Dendritic cell treated with granulocyte-macrophage colony-stimulating factor and Interleukin-4, amounts not matched to agents 40 ng/mL and 50 ng/mL, for 4 days (primary cell): ENCODE results near the gene SBF1.
A peak's percentile ranks its signal among the peaks of the same experiment; 100 is the strongest.

Experiments used
- H3K27ac Mint-ChIP-seq: one replicate; pipeline ENCODE4 v1.8.0; 2022; ENCODE audit warnings: mild to moderate bottlenecking, mixed read lengths
- H3K27me3 Mint-ChIP-seq: one replicate; pipeline ENCODE4 v1.8.0; 2022; ENCODE audit warnings: mild to moderate bottlenecking, mixed read lengths
- H3K36me3 Mint-ChIP-seq: one replicate; pipeline ENCODE4 v1.8.0; 2022; ENCODE audit warnings: low read depth, mixed read lengths
- H3K4me1 Mint-ChIP-seq: one replicate; pipeline ENCODE4 v1.8.0; 2022; ENCODE audit warnings: low read depth, mixed read lengths
- H3K4me3 Mint-ChIP-seq: one replicate; pipeline ENCODE4 v1.8.0; 2022; ENCODE audit warnings: mild to moderate bottlenecking, moderate library complexity, mixed read lengths
- H3K9me3 Mint-ChIP-seq: one replicate; pipeline ENCODE4 v1.8.0; 2022; ENCODE audit warnings: mixed read lengths
- intact Hi-C: fragments of 100-400 bp; cut with micrococcal nuclease; formaldehyde crosslinking; loops from one replicate; pipeline ENCODE4 v1.15.0; 2022

SBF1 gene

GRCh38 chr22:50516068-50516467 lies 41.2 kb upstream of the SBF1 start:
- Mint-ChIP-seq H3K4me1 (peaks cover 6% of the 10 kb centered on the region), H3K9me3 (no peaks in the 10 kb centered on the region), H3K4me3 (no peak overlapping the region), H3K27ac (no peak overlapping the region), H3K27me3 (no peaks in the 10 kb centered on the region), H3K36me3 (peaks cover 69% of the 10 kb centered on the region)
- intact Hi-C loops, result no loop called here

- Mint-ChIP-seq H3K27ac (no peak overlapping the region), H3K9me3 (no peaks in the 10 kb centered on the region), H3K4me1 (peaks cover 18% of the 10 kb centered on the region), H3K36me3 (peaks cover 43% of the 10 kb centered on the region), H3K4me3 (no peak overlapping the region), H3K27me3 (no peaks in the 10 kb centered on the region)
- intact Hi-C loops, result no loop called here
These were observed 38.3 kb upstream of the SBF1 start for GRCh38 chr22:50513175-50513574.

- H3K27me3 Mint-ChIP-seq, result no peaks in the 10 kb centered on the region
- peak overlapping the region; percentile 93 for H3K4me3 Mint-ChIP-seq
- peaks cover 35% of the 10 kb centered on the region for H3K4me1 Mint-ChIP-seq
- intact Hi-C loops, result loop anchor here (2.0 to 5.0 kb wide), 2 partner anchors 54 to 73 kb away; partner anchors contain the start of genes CHKB and SYCE3
- peaks cover 49% of the 10 kb centered on the region for H3K36me3 Mint-ChIP-seq
- no peaks in the 10 kb centered on the region for H3K9me3 Mint-ChIP-seq
- H3K27ac Mint-ChIP-seq, result peak overlapping the region; percentile 96
These were observed 34.1 kb upstream of the SBF1 start for GRCh38 chr22:50508897-50509296.

GRCh38 chr22:50507991-50508884 lies 33.4 kb upstream of the SBF1 start, which contains the start of gene NCAPH2:
Gene NCAPH2, plus strand, starts transcription at chr22:50508224. Its CDS starts 114 bp downstream, at chr22:50508338.
- no peaks in the 10 kb centered on the region for H3K27me3 Mint-ChIP-seq

GRCh38 chr22:50507421-50507990 lies 32.7 kb upstream of the SBF1 start, which contains the start of gene LMF2:
Gene LMF2, minus strand, starts transcription at chr22:50507702. Its CDS starts 27 bp downstream, at chr22:50507675.
- Mint-ChIP-seq H3K27ac (peak within 1 kb of the TSS; percentile 96), H3K36me3 (peaks cover 61% of the 10 kb centered on the region), H3K4me1 (peaks cover 35% of the 10 kb centered on the region), H3K27me3 (no peaks in the 10 kb centered on the region), H3K9me3 (no peaks in the 10 kb centered on the region), H3K4me3 (peak within 1 kb of the TSS; percentile 98)
- intact Hi-C loops, result loop anchor here (5.0 kb wide), 1 partner anchor 75 kb away; the partner anchor contains the start of gene CHKB

More at GRCh38 chr22:50507991-50508884, 33.4 kb upstream of the SBF1 start, which contains the start of gene NCAPH2:
- intact Hi-C loops, result loop anchor here (2.0 to 5.0 kb wide), 2 partner anchors 55 to 74 kb away; partner anchors contain the start of genes CHKB and SYCE3
- Mint-ChIP-seq H3K36me3 (peaks cover 55% of the 10 kb centered on the region), H3K9me3 (no peaks in the 10 kb centered on the region), H3K4me3 (peak within 1 kb of the TSS; percentile 98), H3K4me1 (peaks cover 35% of the 10 kb centered on the region), H3K27ac (peak within 1 kb of the TSS; percentile 96)

GRCh38 chr22:50506611-50507420 lies 32.0 kb upstream of the SBF1 start:
- Mint-ChIP-seq H3K27me3 (no peaks in the 10 kb centered on the region), H3K4me3 (peak overlapping the region; percentile 98), H3K4me1 (peaks cover 35% of the 10 kb centered on the region), H3K36me3 (peaks cover 60% of the 10 kb centered on the region), H3K27ac (peak overlapping the region; percentile 96), H3K9me3 (no peaks in the 10 kb centered on the region)
- intact Hi-C loops, result loop anchor here (5.0 kb wide), 1 partner anchor 75 kb away; the partner anchor contains the start of gene CHKB

GRCh38 chr22:50505776-50506610 lies 31.2 kb upstream of the SBF1 start:
- H3K4me1 Mint-ChIP-seq, result peaks cover 35% of the 10 kb centered on the region
- H3K4me3 Mint-ChIP-seq, result peak overlapping the region; percentile 98
- no peak overlapping the region for H3K27ac Mint-ChIP-seq
- intact Hi-C loops, result loop anchor here (5.0 kb wide), 1 partner anchor 76 kb away; the partner anchor contains the start of gene CHKB
- H3K9me3 Mint-ChIP-seq, result no peaks in the 10 kb centered on the region
- peaks cover 55% of the 10 kb centered on the region for H3K36me3 Mint-ChIP-seq
- no peaks in the 10 kb centered on the region for H3K27me3 Mint-ChIP-seq

GRCh38 chr22:50505276-50505775 lies 30.5 kb upstream of the SBF1 start:
- Mint-ChIP-seq H3K4me3 (no peak overlapping the region), H3K9me3 (no peaks in the 10 kb centered on the region), H3K36me3 (peaks cover 55% of the 10 kb centered on the region), H3K27ac (no peak overlapping the region), H3K27me3 (no peaks in the 10 kb centered on the region), H3K4me1 (peaks cover 35% of the 10 kb centered on the region)
- intact Hi-C loops, result loop anchor here (5.0 kb wide), 1 partner anchor 77 kb away; the partner anchor contains the start of gene CHKB

GRCh38 chr22:50504369-50505211 lies 29.8 kb upstream of the SBF1 start:
- intact Hi-C loops, result loop anchor here (5.0 kb wide), 1 partner anchor 78 kb away; the partner anchor contains the start of gene CHKB
- Mint-ChIP-seq H3K27ac (no peak overlapping the region), H3K4me1 (peaks cover 33% of the 10 kb centered on the region), H3K9me3 (no peaks in the 10 kb centered on the region), H3K4me3 (no peak overlapping the region), H3K27me3 (no peaks in the 10 kb centered on the region), H3K36me3 (peaks cover 55% of the 10 kb centered on the region)

- intact Hi-C loops, result no loop called here
- H3K27ac Mint-ChIP-seq, result no peak overlapping the region
These were observed 28.8 kb upstream of the SBF1 start for GRCh38 chr22:50503475-50504145.

GRCh38 chr22:50502628-50503474 lies 28.0 kb upstream of the SBF1 start:
- H3K27me3 Mint-ChIP-seq, result peaks cover 5% of the 10 kb centered on the region
- H3K27ac Mint-ChIP-seq, result no peak overlapping the region
- peaks cover 49% of the 10 kb centered on the region for H3K36me3 Mint-ChIP-seq
- intact Hi-C loops, result no loop called here
- H3K4me1 Mint-ChIP-seq, result peaks cover 33% of the 10 kb centered on the region
- H3K9me3 Mint-ChIP-seq, result no peaks in the 10 kb centered on the region
- H3K4me3 Mint-ChIP-seq, result no peak overlapping the region

More at GRCh38 chr22:50503475-50504145, 28.8 kb upstream of the SBF1 start:
- H3K9me3 Mint-ChIP-seq, result no peaks in the 10 kb centered on the region
- H3K4me1 Mint-ChIP-seq, result peaks cover 27% of the 10 kb centered on the region
- peaks cover 2% of the 10 kb centered on the region for H3K27me3 Mint-ChIP-seq
- H3K4me3 Mint-ChIP-seq, result no peak overlapping the region
- peaks cover 55% of the 10 kb centered on the region for H3K36me3 Mint-ChIP-seq
